HEK293 (cell line): ENCODE data around the gene IL1RAP.

ENCODE experiments used
- CTCF ChIA-PET: fragments of 350-600 bp; formaldehyde crosslinking; extraction: SDS; loops from one replicate; lab custom pipeline; 2021; ENCODE audit warnings: antibody characterized with exemption; lab: Yijun Ruan, JAX
- POLR2A ChIA-PET: fragments of 300-600 bp; formaldehyde crosslinking; extraction: SDS; loops from one replicate; lab custom pipeline; 2020; ENCODE audit warnings: antibody characterized with exemption, inconsistent platforms; lab: Yijun Ruan, JAX
- H3K27ac ChIP-seq: fragments of 200-500 bp; sonication (Bioruptor generic); 2 replicates; pipeline ENCODE4 v1.5.1; 2014; ENCODE audit warnings: low read depth, low read length, control low read depth, inconsistent platforms; ENCODE audit errors: extremely low read depth
- H3K36me3 ChIP-seq, 2 experiments: fragments of 200-500 bp in 1 of 2; sonication (Bioruptor generic) in 1 of 2; 1 replicate in 1 of 2; 2 replicates in 1 of 2; pipeline ENCODE4 v1.5.1; 2014 to 2017; ENCODE audit warnings: inconsistent platforms in 2 of 2, low read length in 2 of 2; ENCODE audit not compliant: control insufficient read depth in 2 of 2, insufficient read depth in 1 of 2
- H3K4me1 ChIP-seq: fragments of 200-500 bp; sonication (Bioruptor generic); 2 replicates; pipeline ENCODE4 v1.5.1; 2014; ENCODE audit warnings: mild to moderate bottlenecking, low read length, inconsistent platforms; ENCODE audit not compliant: control insufficient read depth, insufficient read depth
- H3K4me3 ChIP-seq: 2 replicates; pipeline ENCODE4 v1.5.1; 2011; ENCODE audit warnings: low read depth, mild to moderate bottlenecking, control low read depth, low read length, moderate library complexity
- H3K9me3 ChIP-seq: fragments of 200-500 bp; sonication (Bioruptor generic); 2 replicates; pipeline ENCODE4 v1.5.1; 2014; ENCODE audit warnings: low read depth, low read length, inconsistent platforms; ENCODE audit not compliant: control insufficient read depth, insufficient read depth
- IKZF3 ChIP-seq: fragments of 450-650 bp; IDR thresholded peaks from 2 replicates; pipeline ENCODE4 v1.5.0; 2018; ENCODE audit warnings: missing biosample characterization, mild to moderate bottlenecking, missing genetic modification characterization, moderate library complexity
- OSR2 ChIP-seq: fragments of 450-650 bp; formaldehyde crosslinking; IDR thresholded peaks from 2 replicates; pipeline ENCODE4 v1.5.1; 2016; ENCODE audit warnings: missing biosample characterization, missing genetic modification characterization
- RBAK ChIP-seq: fragments of 450-650 bp; formaldehyde crosslinking; IDR thresholded peaks from 2 replicates; pipeline ENCODE4 v1.5.1; 2016; ENCODE audit warnings: missing biosample characterization, missing genetic modification characterization
- YY1 ChIP-seq: fragments of 450-650 bp; formaldehyde crosslinking; IDR thresholded peaks from 2 replicates; pipeline ENCODE4 v1.5.1; 2018; ENCODE audit warnings: missing biosample characterization, missing genetic modification characterization
- ZBTB20 ChIP-seq: fragments of 450-650 bp; formaldehyde crosslinking; IDR thresholded peaks from 2 replicates; pipeline ENCODE4 v1.5.1; 2016; ENCODE audit warnings: missing biosample characterization, missing genetic modification characterization
- ZBTB7A ChIP-seq: fragments of 450-650 bp; formaldehyde crosslinking; IDR thresholded peaks from 2 replicates; pipeline ENCODE4 v1.5.1; 2016; ENCODE audit warnings: low read depth, missing biosample characterization, missing genetic modification characterization
- ZNF239 ChIP-seq: fragments of 450-650 bp; formaldehyde crosslinking; IDR thresholded peaks from 2 replicates; pipeline ENCODE4 v1.5.1; 2016; ENCODE audit warnings: missing biosample characterization, missing genetic modification characterization
- ZNF324 ChIP-seq: fragments of 450-650 bp; formaldehyde crosslinking; IDR thresholded peaks from 2 replicates; pipeline ENCODE4 v1.5.1; 2016; ENCODE audit warnings: missing biosample characterization, missing genetic modification characterization
- ZNF341 ChIP-seq: fragments of 450-650 bp; formaldehyde crosslinking; IDR thresholded peaks from 2 replicates; pipeline ENCODE4; 2016; ENCODE audit warnings: low read depth, missing biosample characterization, missing genetic modification characterization
- ZNF354C ChIP-seq: fragments of 450-650 bp; formaldehyde crosslinking; IDR thresholded peaks from 2 replicates; pipeline ENCODE4 v1.5.1; 2016; ENCODE audit warnings: missing biosample characterization, missing genetic modification characterization, low read depth, borderline replicate concordance
- ZNF501 ChIP-seq: fragments of 450-650 bp; formaldehyde crosslinking; IDR thresholded peaks from 2 replicates; pipeline ENCODE4 v1.5.1; 2016; ENCODE audit warnings: missing biosample characterization, missing genetic modification characterization
- ZNF548 ChIP-seq: fragments of 450-650 bp; formaldehyde crosslinking; IDR thresholded peaks from 2 replicates; pipeline ENCODE4 v1.5.1; 2016; ENCODE audit warnings: missing biosample characterization, missing genetic modification characterization
- ZNF585B ChIP-seq: fragments of 450-650 bp; formaldehyde crosslinking; IDR thresholded peaks from 2 replicates; pipeline ENCODE4 v1.5.1; 2016; ENCODE audit warnings: missing biosample characterization, missing genetic modification characterization
- ZNF629 ChIP-seq: fragments of 450-650 bp; formaldehyde crosslinking; IDR thresholded peaks from 2 replicates; pipeline ENCODE4 v1.5.1; 2017; ENCODE audit warnings: missing biosample characterization, missing genetic modification characterization
- ZNF701 ChIP-seq: fragments of 450-650 bp; formaldehyde crosslinking; IDR thresholded peaks from 2 replicates; pipeline ENCODE4 v1.5.1; 2016; ENCODE audit warnings: missing biosample characterization, missing genetic modification characterization
- ZNF791 ChIP-seq: fragments of 450-650 bp; formaldehyde crosslinking; IDR thresholded peaks from 2 replicates; pipeline ENCODE4 v1.5.1; 2016; ENCODE audit warnings: missing biosample characterization, missing genetic modification characterization
- ZNF830 ChIP-seq: fragments of 450-650 bp; IDR thresholded peaks from 2 replicates; pipeline ENCODE4 v1.5.0; 2018; ENCODE audit warnings: missing biosample characterization, missing genetic modification characterization, low read depth, mild to moderate bottlenecking, moderate library complexity
- ZNF843 ChIP-seq: fragments of 450-650 bp; formaldehyde crosslinking; IDR thresholded peaks from 2 replicates; pipeline ENCODE4 v1.5.1; 2016; ENCODE audit warnings: missing biosample characterization, missing genetic modification characterization
- ZSCAN16 ChIP-seq: fragments of 450-650 bp; formaldehyde crosslinking; IDR thresholded peaks from 2 replicates; pipeline ENCODE4 v1.5.1; 2016; ENCODE audit warnings: missing biosample characterization, missing genetic modification characterization
- ZXDB ChIP-seq: fragments of 450-650 bp; formaldehyde crosslinking; IDR thresholded peaks from 2 replicates; pipeline ENCODE4 v1.5.1; 2016; ENCODE audit warnings: missing biosample characterization, missing genetic modification characterization
- TF ChIP-seq, protein P1 (sequence below): fragments of 450-650 bp; IDR thresholded peaks from 2 replicates; pipeline ENCODE4 v1.5.1; 2018; ENCODE audit warnings: missing biosample characterization, missing genetic modification characterization
- TF ChIP-seq, protein P2 (sequence below): fragments of 450-650 bp; formaldehyde crosslinking; IDR thresholded peaks from 2 replicates; pipeline ENCODE4 v1.5.1; 2016; ENCODE audit warnings: missing biosample characterization, missing genetic modification characterization
- TF ChIP-seq, protein P3 (sequence below): fragments of 450-650 bp; formaldehyde crosslinking; IDR thresholded peaks from 2 replicates; pipeline ENCODE4 v1.5.1; 2016; ENCODE audit warnings: missing biosample characterization, missing genetic modification characterization, low read depth

Gene IL1RAP

DNA sequence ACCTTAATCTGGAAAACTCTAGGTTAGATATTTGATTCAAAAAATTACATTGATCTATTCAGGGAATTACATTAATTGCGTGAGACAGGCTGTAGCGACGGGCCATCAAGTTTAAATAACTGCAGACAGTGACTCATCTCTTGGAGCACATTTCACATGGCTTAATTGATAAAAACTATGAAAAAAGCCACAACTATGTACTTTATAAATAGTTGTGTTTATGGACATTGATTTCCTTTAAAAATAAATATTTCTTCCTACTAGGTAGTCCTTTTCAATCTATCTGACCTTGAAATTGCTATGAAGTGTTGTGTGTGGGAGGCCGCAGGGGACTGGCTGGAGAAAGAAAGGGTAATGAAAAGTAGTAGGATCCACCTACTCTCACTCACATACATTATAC, 157.8 kb downstream of the IL1RAP start (continued):
- TF ChIP-seq, protein P1, sequence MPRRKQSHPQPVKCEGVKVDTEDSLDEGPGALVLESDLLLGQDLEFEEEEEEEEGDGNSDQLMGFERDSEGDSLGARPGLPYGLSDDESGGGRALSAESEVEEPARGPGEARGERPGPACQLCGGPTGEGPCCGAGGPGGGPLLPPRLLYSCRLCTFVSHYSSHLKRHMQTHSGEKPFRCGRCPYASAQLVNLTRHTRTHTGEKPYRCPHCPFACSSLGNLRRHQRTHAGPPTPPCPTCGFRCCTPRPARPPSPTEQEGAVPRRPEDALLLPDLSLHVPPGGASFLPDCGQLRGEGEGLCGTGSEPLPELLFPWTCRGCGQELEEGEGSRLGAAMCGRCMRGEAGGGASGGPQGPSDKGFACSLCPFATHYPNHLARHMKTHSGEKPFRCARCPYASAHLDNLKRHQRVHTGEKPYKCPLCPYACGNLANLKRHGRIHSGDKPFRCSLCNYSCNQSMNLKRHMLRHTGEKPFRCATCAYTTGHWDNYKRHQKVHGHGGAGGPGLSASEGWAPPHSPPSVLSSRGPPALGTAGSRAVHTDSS (tag by site-specific recombination), result no peak
- no peak for TF ChIP-seq ZNF629 (tag by site-specific recombination)
- TF ChIP-seq ZNF830 (tag by site-specific recombination), result no peak
- no peak for TF ChIP-seq ZBTB20 (tag by site-specific recombination)
- no peak for TF ChIP-seq ZNF324 (tag by site-specific recombination)

DNA sequence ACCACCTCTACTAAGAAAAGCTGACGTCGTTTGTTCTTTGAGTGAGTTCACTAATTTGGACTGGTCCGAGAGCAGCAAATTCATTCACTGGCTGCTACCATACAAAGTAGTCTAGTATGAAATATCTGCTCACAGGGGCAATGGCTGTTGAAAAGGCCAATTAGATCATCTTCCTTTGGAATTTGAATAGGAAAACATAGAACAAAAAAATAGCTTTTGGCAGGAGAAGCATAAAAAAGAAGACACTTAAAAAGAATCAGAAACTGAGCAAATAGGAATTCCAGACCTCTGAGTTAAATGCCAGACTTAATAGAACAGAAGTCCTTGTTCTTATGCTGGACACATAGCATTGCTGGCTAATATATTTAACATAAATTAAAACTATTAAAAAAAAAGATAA, 159.3 kb downstream of the IL1RAP start:
- no peak overlapping the region for H3K4me3 ChIP-seq
- H3K36me3 ChIP-seq, result no peaks in the 10 kb centered on the region
- ChIA-PET POLR2A (no interaction called here), CTCF (no interaction called here)
- TF ChIP-seq ZNF701 (tag by site-specific recombination) (no peak), YY1 (tag by site-specific recombination) (no peak), RBAK (tag by site-specific recombination) (no peak), ZNF239 (tag by site-specific recombination) (no peak), ZNF354C (tag by site-specific recombination) (no peak), ZNF585B (tag by site-specific recombination) (no peak), ZXDB (no peak), ZBTB7A (tag by site-specific recombination) (no peak), OSR2 (tag by site-specific recombination) (no peak), ZNF501 (tag by site-specific recombination) (no peak), ZNF791 (tag by site-specific recombination) (no peak), ZNF548 (tag by site-specific recombination) (no peak), ZNF843 (no peak)
- TF ChIP-seq, protein P2, sequence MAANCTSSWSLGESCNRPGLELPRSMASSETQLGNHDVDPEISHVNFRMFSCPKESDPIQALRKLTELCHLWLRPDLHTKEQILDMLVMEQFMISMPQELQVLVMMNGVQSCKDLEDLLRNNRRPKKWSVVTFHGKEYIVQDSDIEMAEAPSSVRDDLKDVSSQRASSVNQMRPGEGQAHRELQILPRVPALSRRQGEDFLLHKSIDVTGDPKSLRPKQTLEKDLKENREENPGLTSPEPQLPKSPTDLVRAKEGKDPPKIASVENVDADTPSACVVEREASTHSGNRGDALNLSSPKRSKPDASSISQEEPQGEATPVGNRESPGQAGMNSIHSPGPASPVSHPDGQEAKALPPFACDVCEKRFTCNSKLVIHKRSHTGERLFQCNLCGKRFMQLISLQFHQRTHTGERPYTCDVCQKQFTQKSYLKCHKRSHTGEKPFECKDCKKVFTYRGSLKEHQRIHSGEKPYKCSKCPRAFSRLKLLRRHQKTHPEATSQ, result no peak
- H3K4me1 ChIP-seq, result no peaks in the 10 kb centered on the region
- H3K9me3 ChIP-seq, result no peaks in the 10 kb centered on the region
- no peak overlapping the region for H3K27ac ChIP-seq

DNA sequence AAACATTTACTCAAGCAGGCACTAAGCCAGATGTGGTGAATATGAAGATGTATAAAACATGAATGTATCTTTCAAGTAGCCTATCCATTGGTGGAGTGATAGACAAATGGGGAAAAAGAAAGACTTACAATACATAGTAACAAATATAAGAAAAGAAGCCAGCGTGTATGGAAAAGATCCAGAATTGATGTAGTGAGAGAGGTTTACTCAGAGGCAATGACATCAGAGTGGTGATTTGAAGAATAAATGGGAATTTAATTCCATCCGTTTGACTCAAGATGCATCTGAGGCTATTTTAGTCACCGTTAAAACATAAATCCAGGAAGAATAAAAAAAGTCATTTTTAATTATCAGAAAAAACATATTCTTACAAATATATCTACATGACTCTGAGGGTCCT, 162.6 kb downstream of the IL1RAP start:
- no peak for TF ChIP-seq ZXDB
- TF ChIP-seq, protein P3, sequence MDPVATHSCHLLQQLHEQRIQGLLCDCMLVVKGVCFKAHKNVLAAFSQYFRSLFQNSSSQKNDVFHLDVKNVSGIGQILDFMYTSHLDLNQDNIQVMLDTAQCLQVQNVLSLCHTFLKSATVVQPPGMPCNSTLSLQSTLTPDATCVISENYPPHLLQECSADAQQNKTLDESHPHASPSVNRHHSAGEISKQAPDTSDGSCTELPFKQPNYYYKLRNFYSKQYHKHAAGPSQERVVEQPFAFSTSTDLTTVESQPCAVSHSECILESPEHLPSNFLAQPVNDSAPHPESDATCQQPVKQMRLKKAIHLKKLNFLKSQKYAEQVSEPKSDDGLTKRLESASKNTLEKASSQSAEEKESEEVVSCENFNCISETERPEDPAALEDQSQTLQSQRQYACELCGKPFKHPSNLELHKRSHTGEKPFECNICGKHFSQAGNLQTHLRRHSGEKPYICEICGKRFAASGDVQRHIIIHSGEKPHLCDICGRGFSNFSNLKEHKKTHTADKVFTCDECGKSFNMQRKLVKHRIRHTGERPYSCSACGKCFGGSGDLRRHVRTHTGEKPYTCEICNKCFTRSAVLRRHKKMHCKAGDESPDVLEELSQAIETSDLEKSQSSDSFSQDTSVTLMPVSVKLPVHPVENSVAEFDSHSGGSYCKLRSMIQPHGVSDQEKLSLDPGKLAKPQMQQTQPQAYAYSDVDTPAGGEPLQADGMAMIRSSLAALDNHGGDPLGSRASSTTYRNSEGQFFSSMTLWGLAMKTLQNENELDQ (tag by site-specific recombination), result no peak
- no peak for TF ChIP-seq ZSCAN16 (tag by site-specific recombination)
- no peak for TF ChIP-seq ZNF341 (tag by site-specific recombination)
- TF ChIP-seq IKZF3 (tag by site-specific recombination), result no peak
- ChIA-PET CTCF (interaction anchor here (1.1 kb wide), 1 partner anchor 25 kb away, joined by 3 read pairs; no protein-coding TSS in a partner anchor), POLR2A (no interaction called here)

More for the DNA sequence above, 162.6 kb downstream of the IL1RAP start:
- H3K4me1 ChIP-seq, result no peaks in the 10 kb centered on the region
- H3K36me3 ChIP-seq, result no peaks in the 10 kb centered on the region
- no peaks in the 10 kb centered on the region for H3K9me3 ChIP-seq
- H3K4me3 ChIP-seq, result no peak overlapping the region
- no peak overlapping the region for H3K27ac ChIP-seq
